ENCODE results near the gene CAMK2D.
A peak's percentile ranks its signal among the peaks of the same experiment; 100 is the strongest.

CAMK2D gene

GRCh38 chr4:113509851-113510250, 251.7 kb downstream of the CAMK2D start:
- DNase-seq: no peak

- no peak for DNase-seq
These were observed 256.5 kb downstream of the CAMK2D start for GRCh38 chr4:113505044-113505443.

- DNase-seq: no peak
These were observed 257.1 kb downstream of the CAMK2D start for GRCh38 chr4:113504422-113504821.

- DNase-seq: no peak
These were observed 257.8 kb downstream of the CAMK2D start for GRCh38 chr4:113503691-113504090.

GRCh38 chr4:113502906-113503305, 258.6 kb downstream of the CAMK2D start:
- no peak for DNase-seq

- DNase-seq: peak; percentile 32
These were observed 259.1 kb downstream of the CAMK2D start for GRCh38 chr4:113502476-113502875.

- no peak for DNase-seq
These were observed 261.1 kb downstream of the CAMK2D start for GRCh38 chr4:113500424-113500823.

GRCh38 chr4:113499696-113500095, 261.8 kb downstream of the CAMK2D start:
- peak; percentile 62 for DNase-seq

- DNase-seq: no peak
These were observed 262.4 kb downstream of the CAMK2D start for GRCh38 chr4:113499166-113499565.

GRCh38 chr4:113497154-113497884, 264.2 kb downstream of the CAMK2D start:
- no peak for DNase-seq

GRCh38 chr4:113496698-113497097, 264.8 kb downstream of the CAMK2D start:
- DNase-seq: peak; percentile 32

GRCh38 chr4:113495790-113496189, 265.7 kb downstream of the CAMK2D start:
- no peak for DNase-seq

GRCh38 chr4:113483131-113483530, 278.4 kb downstream of the CAMK2D start:
- DNase-seq: no peak

- no peak for DNase-seq
These were observed 279.2 kb downstream of the CAMK2D start for GRCh38 chr4:113482325-113482724.

- DNase-seq: no peak
These were observed 279.7 kb downstream of the CAMK2D start for GRCh38 chr4:113481820-113482219.

- DNase-seq: no peak
These were observed 281.4 kb downstream of the CAMK2D start for GRCh38 chr4:113480109-113480508.

- DNase-seq: no peak
These were observed 283.5 kb downstream of the CAMK2D start for GRCh38 chr4:113478032-113478431.

GRCh38 chr4:113476800-113477199, 284.7 kb downstream of the CAMK2D start:
- no peak for DNase-seq

GRCh38 chr4:113474017-113474416, 287.5 kb downstream of the CAMK2D start:
- peak; percentile 88 for DNase-seq

- no peak for DNase-seq
These were observed 288.7 kb downstream of the CAMK2D start for GRCh38 chr4:113472864-113473263.

GRCh38 chr4:113471146-113471860, 290.2 kb downstream of the CAMK2D start:
- DNase-seq: no peak

- no peak for DNase-seq
These were observed 291.6 kb downstream of the CAMK2D start for GRCh38 chr4:113469926-113470325.

- DNase-seq: no peak
These were observed 292.5 kb downstream of the CAMK2D start for GRCh38 chr4:113469023-113469390.

Measured in fibroblast of skin of scalp (primary cell).